GM21526 (cell line): ENCODE data around the gene HEPN1.

Experiments
- ATAC-seq: cut with Tn5 transposase; IDR thresholded peaks from one replicate; pipeline ENCODE4 v1.9.1; 2021; ENCODE audit warnings: moderate library complexity; ENCODE audit not compliant: unreplicated experiment, low FRiP score

Gene HEPN1

DNA sequence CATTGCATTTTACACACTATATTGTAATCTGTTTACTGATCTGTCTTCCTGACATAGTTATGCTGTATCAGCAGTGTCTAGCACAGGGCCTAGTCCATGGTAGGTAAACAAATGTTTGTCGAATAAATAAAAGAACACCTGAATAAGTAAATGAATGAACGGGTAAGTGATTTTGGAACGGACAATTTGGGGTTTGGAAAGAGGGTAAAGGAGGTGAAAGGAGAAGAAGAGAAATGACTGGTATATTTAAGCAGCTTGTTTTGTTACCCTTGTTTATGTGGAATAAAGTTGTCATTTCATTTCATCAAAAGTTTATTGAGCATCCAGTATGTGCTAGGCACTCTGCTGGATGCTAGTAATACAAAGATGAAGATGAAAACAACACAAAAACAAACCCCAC is at the start of gene HEPN1:
HEPN1 (plus strand) TSS at position 301 of the 400 bp plus-strand sequence.
- ATAC-seq, result no peak

DNA sequence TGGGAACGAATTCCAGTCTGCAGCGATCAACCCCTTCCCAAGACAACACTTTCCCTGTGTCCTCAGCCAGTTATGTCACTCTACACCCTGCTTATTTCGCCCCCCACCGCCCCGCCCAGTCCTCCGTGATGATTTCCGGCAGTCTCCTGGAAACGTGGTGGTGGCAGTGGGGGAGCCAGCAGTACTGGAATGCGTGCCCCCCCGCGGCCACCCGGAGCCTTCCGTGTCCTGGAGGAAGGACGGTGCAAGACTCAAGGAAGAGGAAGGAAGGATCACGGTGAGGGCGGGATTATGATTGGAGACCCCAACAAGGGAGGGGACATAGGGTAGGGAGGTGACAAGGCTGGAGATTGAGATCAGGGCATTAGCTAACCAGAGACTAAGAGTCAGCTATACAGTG is 49.7 kb upstream of the HEPN1 start:
- ATAC-seq, result no peak

DNA sequence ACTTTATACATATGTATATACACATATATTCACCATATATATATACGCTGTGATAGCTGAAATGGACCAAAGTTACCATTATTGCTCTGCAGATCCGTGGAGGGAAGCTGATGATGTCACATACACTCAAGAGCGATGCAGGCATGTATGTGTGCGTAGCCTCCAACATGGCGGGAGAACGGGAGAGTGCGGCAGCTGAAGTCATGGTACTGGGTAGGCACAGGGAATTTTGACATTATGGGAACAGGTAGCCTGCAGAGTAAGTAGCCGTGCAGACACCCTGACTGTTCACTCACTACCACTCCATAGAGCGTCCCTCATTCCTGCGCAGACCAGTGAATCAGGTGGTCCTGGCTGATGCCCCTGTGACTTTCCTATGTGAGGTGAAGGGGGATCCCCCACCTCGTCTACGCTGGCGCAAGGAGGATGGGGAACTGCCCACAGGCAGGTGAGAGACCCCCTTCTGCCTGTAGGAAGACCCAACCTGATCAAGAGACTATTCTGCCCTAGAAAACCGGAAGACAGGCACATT is 49.1 kb upstream of the HEPN1 start:
- no peak for ATAC-seq

DNA sequence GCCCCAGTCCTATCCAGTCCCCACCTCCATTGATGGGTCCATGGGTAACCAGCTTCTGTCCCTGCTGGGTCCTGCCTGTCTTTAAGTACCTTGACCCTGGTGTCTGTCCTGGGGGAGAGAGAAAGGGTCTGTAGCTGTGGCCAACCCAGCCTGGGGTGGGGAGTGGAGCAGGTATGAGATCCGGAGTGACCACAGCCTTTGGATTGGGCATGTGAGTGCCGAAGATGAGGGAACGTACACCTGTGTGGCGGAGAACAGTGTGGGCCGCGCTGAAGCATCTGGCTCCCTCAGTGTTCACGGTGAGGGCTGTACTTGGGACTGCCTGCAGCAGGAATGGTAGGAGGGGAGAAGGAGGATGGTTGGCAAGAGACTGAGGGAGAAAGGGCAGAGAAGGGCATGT is 48.6 kb upstream of the HEPN1 start:
- ATAC-seq, result no peak

DNA sequence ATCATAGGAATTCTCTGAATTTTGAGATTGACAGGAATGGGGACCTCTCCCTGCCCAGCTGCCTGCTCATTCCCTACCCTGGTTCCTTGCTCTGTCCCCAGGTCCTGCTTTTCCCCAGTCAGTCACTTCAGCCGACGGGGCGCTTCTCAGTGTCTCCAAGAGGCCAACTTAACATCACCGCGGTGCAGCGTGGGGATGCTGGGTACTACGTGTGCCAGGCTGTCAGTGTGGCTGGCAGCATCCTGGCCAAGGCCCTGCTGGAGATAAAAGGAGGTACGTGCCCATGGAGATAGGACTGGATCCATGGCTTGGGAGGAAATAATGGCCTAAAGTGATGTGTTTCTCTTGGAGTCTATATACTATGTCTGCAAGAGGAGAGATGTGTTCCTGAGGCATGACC is 46.8 kb upstream of the HEPN1 start:
- ATAC-seq, result no peak

DNA sequence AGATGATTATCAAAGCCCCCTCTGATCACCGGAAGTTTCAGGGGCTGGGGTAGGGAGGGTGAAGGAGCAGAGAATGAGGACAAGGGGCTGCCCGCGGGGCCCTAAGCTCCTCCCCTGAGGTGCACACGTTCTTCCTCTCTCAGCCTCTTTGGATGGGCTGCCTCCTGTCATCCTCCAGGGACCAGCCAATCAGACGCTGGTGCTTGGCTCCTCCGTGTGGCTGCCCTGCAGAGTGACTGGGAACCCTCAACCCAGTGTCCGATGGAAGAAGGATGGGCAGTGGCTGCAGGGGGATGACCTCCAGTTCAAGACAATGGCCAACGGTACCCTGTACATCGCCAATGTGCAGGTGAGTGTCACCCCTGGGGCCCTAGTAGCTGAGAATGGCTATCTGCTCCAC is 46.3 kb upstream of the HEPN1 start:
- ATAC-seq, result no peak

DNA sequence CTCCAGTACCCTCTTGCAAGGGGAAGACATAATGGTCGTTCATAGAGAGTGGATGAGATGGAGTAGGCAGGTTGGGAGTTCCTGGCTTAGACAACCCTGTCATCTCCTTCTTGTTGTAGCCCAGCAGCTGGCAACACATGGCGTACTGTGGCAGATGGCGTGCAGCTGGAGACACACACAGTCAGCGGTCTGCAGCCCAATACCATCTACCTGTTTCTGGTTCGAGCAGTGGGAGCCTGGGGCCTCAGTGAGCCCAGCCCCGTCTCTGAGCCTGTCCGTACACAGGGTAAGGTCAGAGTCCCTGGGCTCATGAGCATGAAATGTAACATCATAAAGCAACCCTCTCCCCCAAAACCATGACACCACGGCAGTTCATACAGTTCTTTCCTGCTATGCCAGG is 45.1 kb upstream of the HEPN1 start:
- no peak for ATAC-seq

DNA sequence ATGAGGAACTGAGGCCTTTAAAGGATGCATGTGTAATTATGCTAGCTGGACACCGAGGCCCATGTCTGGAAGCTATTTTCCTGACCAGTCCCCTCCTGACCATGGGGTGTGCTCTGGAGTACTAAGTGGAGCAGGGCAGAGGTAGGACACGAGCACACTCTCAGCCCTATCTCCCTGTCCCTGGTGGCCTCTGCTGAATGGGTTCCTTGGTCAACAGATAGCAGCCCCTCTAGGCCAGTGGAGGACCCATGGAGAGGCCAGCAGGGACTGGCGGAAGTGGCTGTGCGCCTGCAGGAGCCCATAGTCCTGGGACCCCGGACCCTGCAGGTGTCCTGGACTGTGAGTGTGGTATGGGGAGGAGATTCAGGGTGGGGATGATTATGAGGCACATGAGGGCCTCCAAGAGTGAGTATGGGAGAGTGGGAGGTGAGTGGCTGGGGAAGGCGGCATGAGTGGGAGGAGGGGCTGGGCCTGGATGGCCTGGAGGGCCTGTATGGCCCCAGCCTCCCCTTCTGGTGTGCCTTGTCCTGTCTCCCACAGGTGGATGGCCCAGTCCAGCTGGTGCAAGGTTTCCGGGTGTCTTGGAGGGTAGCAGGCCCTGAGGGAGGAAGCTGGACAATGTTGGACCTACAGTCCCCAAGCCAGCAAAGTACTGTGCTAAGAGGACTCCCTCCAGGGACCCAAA is 44.3 kb upstream of the HEPN1 start:
- no peak for ATAC-seq

DNA sequence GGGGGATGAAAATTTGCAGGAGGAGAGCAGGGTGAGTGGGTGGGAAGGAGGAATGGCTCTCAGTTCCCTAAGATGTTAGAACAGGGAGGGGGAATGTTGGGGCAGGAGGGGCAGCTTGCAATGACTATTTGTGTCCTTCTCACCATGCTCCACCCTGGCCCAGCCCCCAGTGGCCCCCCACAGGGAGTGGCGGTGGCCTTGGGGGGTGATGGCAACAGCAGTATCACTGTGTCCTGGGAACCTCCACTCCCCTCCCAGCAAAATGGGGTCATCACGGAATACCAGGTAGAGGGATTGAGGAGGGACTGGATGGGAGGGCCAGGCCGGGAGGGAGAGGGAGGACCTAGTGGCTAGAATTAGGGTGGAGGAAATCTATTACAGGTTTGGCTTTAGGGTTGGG is 43.6 kb upstream of the HEPN1 start:
- ATAC-seq, result no peak

DNA sequence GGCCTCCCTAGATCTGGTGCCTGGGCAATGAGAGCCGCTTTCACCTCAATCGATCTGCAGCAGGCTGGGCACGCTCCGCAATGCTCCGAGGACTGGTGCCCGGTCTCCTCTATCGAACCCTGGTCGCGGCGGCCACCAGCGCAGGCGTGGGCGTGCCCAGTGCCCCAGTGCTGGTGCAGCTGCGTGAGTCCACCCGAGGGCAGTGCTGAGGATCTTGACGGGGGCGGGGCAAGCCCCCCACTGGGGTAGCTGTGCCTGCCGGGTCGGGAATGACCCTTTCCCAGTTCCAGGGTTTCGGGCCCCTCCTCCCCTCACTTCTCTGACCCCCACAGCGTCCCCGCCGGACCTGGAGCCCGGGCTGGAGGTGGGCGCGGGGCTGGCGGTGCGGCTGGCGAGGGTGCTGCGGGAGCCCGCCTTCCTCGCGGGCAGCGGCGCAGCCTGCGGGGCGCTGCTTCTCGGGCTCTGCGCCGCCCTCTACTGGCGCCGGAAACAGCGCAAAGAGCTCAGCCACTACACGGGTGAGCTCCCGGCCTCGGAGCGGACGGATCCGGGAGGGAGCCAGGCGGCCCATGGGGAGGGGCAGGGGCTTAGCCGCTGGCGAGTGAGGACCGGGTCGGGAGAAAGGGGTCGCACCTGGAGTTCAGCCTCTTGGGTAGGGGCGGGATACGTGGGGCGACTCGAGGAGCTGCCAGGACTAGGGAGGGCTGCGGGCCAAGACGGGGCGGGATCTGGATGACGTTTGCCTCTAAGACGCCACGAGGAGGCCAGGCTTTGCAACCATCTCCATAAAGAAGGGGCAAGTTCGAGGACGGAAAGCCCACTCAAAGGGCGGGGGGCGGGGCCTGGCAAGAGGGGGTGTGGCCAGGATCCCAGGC is 42.9 kb upstream of the HEPN1 start:
- peak; percentile 93 for ATAC-seq

DNA sequence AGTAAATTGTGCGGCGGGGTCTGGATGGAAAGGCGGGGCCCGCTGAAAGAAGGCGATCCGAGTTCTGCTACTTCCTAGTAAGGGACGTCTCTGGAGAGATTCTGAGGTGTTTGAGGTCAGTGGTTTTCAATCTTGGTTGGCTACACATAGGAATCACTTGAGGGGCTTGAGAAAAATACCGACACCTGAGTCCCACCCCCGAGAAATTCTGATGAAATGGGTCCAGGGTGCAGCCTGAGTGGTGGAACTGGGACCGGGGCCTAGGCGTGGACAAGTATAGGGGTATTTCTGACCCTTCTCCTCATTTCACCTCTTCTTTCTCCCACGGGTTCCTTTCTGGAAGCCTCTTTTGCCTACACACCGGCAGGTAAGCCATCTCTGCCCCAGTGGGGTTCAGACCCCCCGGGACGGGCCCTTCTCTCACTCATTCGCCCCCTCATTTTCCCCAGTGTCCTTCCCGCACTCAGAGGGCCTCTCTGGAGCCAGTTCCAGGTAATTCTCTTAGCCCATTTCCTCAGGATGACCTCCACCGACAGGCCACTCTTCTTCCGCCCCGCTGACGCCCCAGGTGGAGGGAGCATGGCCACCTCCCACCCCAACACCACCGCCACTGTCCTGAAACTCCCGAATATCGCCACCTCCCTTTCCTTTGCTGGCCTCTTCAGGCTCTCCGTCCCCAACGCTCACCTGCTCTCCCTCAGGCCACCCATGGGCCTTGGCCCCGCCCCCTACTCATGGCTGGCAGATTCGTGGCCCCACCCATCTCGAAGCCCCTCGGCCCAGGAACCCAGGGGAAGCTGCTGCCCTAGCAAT is 42.0 kb upstream of the HEPN1 start:
- no peak for ATAC-seq

DNA sequence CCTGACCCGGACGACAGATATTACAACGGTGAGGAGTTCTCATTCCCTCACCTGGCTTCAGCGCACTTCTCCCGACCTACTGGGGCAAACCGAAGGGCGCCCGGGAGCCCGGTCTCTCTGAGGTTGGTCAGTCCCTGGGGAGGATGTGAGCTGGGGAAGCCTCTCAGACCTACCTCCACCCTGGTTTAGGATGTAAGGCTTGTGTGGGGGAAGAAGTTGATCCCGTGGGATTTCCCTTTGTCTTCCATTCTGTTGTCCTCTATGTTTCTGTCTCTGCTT is 41.5 kb upstream of the HEPN1 start:
- ATAC-seq, result no peak

DNA sequence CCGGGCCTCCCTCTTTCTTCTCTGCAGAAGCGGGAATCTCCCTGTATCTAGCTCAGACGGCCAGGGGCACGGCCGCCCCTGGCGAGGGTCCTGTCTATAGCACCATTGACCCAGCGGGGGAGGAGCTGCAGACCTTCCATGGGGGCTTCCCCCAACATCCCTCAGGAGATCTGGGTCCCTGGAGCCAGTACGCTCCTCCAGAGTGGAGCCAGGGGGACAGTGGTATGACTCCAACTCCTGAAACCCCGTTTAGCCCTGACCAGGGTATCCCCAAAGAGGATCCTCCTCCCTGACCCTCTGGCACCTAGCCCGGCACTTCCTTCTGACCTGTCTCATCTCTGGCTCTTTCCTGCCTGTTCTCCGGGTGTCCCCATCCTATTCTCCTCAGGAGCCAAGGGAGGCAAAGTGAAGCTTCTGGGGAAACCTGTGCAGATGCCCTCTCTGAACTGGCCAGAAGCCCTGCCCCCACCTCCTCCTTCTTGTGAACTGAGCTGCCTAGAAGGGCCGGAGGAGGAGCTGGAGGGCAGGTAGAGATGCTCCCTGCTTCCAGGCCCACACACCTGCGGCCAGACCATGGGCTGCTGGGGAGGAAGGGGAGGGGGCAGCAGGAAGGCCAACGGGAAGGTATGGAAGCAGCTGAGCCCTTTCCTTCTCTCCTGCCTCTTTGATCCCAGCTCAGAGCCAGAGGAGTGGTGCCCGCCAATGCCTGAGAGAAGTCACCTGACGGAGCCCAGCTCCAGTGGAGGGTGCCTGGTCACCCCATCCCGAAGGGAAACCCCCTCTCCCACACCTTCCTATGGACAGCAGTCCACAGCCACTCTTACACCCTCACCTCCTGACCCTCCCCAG is 40.9 kb upstream of the HEPN1 start:
- ATAC-seq, result no peak

DNA sequence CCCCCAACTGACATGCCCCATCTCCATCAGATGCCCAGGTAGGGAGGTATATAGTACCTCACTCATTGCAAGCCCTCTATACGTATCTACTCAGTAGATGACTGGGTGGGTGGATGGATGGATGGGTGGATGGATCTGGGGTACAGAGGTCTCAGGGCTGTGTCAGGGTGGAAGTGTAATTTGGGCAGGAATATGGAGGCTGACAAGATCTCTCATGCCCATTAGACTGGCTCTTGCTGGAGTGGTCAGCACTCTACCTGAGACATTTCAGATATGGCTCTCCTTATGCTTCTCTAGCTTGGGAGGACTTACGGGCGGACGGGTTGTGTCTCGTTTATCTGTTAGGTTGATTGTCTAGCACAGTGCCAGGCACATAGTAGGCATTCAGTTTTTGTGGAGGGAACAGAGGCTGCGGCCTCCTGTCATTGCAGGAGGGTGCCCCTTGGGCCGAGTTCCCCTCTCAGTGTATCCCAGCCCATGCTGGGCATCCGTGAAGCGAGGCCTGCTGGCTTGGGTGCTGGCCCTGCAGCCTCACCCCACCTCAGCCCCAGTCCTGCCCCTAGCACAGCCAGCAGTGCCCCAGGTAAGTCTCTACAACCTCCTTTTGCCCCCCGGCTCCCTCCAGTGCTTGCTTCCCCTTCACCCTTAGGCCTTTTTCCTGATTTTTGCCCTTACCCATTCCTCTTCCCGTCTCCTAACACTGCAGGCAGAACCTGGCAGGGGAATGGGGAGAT is 40.1 kb upstream of the HEPN1 start:
- ATAC-seq, result no peak

DNA sequence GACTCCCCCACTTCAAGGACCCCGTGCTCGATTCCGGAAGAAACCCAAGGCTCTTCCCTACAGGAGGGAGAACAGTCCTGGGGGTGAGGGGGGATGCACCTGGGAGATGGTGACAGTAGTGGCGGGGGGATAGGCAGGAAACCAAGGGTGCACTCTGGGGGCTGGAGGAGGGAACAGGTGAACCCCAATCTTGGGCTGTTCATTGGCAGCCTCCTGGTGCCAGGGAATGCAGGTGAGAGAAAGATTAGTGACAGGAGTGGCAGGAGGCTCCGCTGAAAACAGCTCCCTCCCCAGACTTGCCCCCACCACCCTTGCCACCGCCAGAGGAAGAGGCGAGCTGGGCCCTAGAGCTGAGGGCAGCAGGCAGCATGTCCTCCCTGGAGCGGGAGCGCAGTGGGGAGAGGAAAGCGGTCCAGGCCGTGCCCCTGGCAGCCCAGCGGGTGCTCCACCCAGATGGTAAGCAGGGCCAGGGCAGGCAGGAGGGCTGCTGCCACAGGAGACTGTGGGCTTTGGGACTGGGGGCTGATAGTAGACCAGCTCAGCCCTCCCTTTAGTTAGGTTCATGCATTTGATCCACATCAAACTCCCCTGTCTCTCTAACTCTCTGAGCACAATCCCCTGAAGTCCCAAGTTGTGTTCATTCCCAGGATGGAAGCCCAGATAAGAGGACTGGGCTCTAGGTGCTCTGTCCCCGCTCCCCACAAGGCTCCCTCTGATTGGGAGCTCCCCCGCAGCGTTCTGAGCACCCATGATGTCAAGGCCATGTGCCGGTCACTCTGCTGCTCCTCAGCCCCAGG is 39.4 kb upstream of the HEPN1 start:
- no peak for ATAC-seq

DNA sequence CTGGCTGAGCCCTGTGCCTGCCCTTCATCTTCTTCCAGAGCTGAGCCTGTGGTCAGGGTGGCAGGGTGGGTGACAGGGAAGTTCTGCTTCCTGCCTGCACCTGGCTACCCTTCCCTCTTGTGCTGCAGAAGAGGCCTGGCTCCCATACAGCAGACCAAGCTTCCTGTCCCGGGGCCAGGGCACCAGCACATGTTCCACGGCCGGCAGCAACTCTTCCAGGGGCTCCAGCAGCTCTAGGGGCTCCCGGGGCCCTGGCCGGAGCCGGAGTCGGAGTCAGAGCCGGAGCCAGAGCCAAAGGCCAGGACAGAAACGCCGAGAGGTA is 38.8 kb upstream of the HEPN1 start:
- ATAC-seq, result no peak

DNA sequence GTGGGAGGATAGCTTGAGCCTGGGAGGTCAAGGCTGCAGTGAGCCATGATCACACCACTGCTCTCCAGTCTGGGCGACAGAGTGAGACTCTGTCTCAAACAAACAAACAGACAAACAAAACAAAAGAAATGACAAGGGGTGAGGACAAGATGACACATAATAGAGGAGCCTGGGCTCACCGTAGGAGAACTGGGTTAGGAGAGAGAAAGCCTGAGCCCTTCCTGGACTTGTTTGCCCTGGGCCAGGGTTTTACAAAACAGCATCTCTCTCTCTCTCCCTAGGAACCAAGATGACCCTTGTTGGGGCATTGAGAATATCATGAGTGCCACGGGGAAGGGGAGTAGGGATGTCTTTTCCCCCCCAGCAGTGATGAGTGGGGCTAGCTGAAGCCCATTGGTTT is 38.1 kb upstream of the HEPN1 start:
- no peak for ATAC-seq

DNA sequence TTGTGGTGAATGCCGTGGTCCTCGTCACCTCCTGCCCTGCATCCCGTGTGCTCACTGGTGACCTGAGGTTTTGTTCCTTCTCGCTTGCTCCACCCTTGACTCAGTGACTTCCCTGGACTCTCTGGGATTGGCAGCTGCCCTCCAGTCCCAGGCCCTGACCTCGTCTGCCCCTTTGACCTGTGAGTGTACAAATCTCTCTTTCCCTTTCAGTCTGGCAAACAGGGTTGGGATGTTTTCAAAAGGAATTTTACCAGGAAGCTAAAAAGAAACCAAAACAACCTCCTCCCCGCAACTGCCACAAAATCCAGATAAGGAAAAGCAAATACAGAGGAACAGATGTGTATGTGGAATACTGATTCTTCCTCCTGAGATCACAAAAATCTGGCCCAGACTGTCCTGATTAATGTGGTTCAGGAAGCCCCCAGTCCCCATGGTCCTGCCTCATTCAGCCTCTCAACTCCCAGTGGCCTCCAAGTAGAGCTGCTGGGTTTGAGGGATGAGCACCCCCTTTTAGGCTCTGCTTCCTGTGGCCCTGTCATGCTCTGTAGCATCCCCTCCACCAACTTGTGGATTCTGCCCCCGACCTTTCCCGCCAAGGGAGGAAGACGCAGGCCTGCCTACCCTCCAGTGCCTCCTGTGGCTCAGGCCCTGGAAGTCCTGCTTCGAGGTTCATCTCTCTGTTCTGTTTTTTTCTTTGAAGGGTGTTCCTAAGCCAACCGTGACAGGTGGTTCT is 36.5 kb upstream of the HEPN1 start:
- no peak for ATAC-seq
